ENCODE results near the gene HMGCS1.

DNA sequence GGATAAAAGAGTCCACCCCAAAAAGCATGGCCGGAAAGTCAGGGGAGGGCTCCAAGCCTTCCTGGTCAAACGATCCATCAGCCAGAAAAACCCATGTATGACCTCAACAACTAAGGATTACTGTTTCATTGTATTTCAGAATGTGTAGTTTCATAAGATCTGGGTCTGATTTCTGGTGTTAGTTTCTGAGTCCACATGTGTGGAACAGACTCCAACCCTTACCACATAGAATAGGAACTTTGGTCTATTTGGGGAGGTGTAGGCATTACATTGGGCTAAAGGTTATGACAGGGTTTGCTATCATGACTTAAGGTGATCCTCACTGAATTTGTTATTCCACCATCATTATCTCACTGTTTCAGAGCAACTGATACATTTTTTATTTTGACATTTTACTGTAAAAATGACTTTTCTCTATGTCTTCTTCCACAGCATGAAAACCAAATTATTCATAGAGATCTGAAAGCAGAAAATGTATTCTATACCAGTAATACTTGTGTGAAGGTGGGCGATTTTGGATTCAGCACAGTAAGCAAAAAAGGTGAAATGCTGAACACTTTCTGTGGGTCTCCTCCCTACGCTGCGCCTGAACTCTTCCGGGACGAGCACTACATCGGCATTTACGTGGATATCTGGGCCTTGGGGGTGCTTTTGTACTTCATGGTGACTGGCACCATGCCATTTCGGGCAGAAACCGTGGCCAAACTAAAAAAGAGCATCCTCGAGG is 33.5 kb downstream of the HMGCS1 start:
- TF ChIP-seq, protein P1, sequence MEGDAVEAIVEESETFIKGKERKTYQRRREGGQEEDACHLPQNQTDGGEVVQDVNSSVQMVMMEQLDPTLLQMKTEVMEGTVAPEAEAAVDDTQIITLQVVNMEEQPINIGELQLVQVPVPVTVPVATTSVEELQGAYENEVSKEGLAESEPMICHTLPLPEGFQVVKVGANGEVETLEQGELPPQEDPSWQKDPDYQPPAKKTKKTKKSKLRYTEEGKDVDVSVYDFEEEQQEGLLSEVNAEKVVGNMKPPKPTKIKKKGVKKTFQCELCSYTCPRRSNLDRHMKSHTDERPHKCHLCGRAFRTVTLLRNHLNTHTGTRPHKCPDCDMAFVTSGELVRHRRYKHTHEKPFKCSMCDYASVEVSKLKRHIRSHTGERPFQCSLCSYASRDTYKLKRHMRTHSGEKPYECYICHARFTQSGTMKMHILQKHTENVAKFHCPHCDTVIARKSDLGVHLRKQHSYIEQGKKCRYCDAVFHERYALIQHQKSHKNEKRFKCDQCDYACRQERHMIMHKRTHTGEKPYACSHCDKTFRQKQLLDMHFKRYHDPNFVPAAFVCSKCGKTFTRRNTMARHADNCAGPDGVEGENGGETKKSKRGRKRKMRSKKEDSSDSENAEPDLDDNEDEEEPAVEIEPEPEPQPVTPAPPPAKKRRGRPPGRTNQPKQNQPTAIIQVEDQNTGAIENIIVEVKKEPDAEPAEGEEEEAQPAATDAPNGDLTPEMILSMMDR (IDR thresholded peaks at IDR 0.05): no peak
- no peak for TF ChIP-seq POLR2A (IDR thresholded peaks at IDR 0.05)
